AG04449 (cell line): Measurements from ENCODE around the gene DSCAM.

Experiments
- CTCF ChIA-PET: fragments of 350-600 bp; formaldehyde crosslinking; extraction: SDS; loops from one replicate; lab custom pipeline; 2021; ENCODE audit warnings: antibody characterized with exemption; lab: Yijun Ruan, JAX
- POLR2A ChIA-PET: fragments of 400-600, 350-600 bp; formaldehyde crosslinking; extraction: SDS; loops from one replicate; lab custom pipeline; 2020; ENCODE audit warnings: antibody characterized with exemption, inconsistent platforms; lab: Yijun Ruan, JAX
- DNase-seq: peaks from one replicate; pipeline ENCODE4 v3.0.0-alpha.2; 2010; ENCODE audit warnings: low read depth, low spot score
- H3K4me3 ChIP-seq: 2 replicates; pipeline ENCODE4 v1.5.1; 2011; ENCODE audit warnings: low read depth, mild to moderate bottlenecking, control low read depth, low read length
- TF ChIP-seq, protein P1 (sequence below): IDR thresholded peaks from one replicate; pipeline ENCODE4 v1.5.1; 2011; ENCODE audit warnings: mild to moderate bottlenecking, moderate library complexity, low read length, control low read depth, inconsistent platforms; ENCODE audit not compliant: insufficient read depth; ENCODE audit errors: missing control alignments

DSCAM gene

DNA sequence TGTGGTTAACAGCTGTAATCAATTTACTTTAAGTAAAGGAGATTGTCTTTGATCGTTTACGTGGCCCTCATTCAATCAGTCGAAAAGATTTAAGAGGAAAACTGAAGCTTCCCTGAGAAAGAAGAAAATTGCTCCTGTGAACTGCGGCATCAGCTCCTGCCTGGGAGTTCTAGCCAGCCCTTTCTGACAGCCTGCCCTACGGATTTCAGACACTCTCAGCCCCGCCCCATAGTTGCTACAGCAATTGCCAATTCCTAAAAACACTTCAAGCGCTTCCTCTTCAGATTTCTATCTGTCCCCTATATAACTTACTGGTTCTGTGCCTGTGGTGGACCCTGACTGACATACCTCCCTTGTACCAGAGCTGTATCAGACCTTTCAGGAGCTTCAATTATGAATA lies 277.6 kb downstream of the DSCAM start:
- DNase-seq: no peak
- TF ChIP-seq, protein P1, sequence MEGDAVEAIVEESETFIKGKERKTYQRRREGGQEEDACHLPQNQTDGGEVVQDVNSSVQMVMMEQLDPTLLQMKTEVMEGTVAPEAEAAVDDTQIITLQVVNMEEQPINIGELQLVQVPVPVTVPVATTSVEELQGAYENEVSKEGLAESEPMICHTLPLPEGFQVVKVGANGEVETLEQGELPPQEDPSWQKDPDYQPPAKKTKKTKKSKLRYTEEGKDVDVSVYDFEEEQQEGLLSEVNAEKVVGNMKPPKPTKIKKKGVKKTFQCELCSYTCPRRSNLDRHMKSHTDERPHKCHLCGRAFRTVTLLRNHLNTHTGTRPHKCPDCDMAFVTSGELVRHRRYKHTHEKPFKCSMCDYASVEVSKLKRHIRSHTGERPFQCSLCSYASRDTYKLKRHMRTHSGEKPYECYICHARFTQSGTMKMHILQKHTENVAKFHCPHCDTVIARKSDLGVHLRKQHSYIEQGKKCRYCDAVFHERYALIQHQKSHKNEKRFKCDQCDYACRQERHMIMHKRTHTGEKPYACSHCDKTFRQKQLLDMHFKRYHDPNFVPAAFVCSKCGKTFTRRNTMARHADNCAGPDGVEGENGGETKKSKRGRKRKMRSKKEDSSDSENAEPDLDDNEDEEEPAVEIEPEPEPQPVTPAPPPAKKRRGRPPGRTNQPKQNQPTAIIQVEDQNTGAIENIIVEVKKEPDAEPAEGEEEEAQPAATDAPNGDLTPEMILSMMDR: no peak
- no peak overlapping the region for H3K4me3 ChIP-seq
- ChIA-PET CTCF (no interaction called here), POLR2A (no interaction called here)

DNA sequence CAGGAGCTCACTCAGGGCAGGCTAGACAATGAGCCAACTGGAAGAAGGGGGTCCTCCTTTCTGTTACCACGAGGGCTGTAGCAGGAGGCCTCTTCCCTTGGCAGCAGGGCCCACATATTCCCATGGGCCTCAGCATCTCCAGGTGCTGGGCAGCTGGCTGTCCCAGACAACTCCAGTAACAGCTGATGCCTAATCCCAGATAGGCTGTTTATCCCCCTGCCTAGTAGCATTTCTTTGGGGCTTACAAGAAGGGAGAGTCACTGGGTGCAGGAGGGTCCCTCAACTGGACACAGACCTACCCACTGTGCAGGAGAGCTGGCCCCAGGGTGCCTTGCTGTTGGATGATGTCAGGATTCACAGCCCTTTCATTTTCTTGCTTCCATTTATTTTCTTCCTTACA lies 278.2 kb downstream of the DSCAM start:
- TF ChIP-seq, protein P1: no peak
- no peak for DNase-seq

DNA sequence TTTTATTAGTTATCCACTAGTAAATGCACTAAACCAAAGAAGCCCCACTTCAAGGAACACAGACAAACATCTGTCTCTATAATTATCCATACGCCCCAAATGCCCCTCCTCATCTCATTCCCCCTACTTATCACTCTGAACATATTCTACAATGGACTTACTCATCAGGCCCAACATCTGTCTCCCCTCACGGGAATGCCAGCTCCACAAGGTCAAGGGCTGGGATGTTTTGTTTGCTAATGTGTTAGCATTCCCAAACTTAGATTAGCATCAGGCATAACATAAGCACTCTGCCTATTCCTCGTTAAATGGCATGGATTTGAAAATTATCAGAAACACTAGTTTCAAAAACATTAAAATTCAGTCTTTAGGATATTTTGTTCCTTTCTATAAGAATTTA lies 279.5 kb downstream of the DSCAM start:
- no peak overlapping the region for H3K4me3 ChIP-seq
- POLR2A ChIA-PET: no interaction called here
- DNase-seq: no peak
- CTCF ChIA-PET: no interaction called here
- TF ChIP-seq, protein P1: no peak

More for the DNA sequence above, 278.2 kb downstream of the DSCAM start:
- POLR2A ChIA-PET: no interaction called here
- CTCF ChIA-PET: no interaction called here
- no peak overlapping the region for H3K4me3 ChIP-seq

DNA sequence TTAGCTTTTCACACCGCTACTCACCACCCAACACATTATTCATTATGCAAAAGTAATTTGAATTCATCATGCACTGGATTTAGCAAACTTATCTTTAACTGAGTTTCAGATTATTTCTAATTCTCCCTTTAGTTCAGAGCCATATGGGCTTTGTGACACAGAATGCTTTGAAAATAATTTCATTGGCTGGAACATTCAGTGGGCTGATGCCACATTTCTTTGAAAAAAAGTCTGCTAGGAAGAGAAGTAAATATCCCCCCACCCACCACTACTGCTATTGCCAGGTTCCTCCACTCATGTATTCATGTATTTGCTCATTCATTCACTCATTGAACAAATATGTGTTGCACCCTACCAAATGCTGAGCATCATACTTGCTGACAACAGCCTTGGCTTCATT lies 280.5 kb downstream of the DSCAM start:
- TF ChIP-seq, protein P1: no peak
- H3K4me3 ChIP-seq: no peak overlapping the region
- ChIA-PET CTCF (no interaction called here), POLR2A (no interaction called here)
- no peak for DNase-seq

DNA sequence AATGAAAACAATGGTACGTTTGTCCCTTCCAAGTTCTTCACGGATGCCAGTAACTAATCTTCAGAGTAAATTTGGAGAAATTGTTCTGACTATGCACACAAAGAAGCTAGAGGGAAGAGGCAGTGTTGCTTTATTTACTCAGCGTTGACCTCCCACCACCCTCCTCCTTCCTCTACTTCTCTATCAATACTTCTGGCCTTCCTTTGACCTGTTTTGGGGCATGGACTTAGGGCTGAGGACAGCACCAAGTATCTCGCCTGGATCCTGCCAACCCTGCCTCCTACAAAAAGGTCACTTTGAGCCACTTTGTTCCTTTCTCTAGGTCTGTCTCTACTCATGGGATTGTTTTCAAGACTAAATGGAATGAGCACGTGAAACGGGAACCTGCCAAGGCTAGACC lies 282.6 kb downstream of the DSCAM start:
- H3K4me3 ChIP-seq: no peak overlapping the region
- CTCF ChIA-PET: no interaction called here
- TF ChIP-seq, protein P1: no peak
- no peak for DNase-seq
- POLR2A ChIA-PET: no interaction called here

DNA sequence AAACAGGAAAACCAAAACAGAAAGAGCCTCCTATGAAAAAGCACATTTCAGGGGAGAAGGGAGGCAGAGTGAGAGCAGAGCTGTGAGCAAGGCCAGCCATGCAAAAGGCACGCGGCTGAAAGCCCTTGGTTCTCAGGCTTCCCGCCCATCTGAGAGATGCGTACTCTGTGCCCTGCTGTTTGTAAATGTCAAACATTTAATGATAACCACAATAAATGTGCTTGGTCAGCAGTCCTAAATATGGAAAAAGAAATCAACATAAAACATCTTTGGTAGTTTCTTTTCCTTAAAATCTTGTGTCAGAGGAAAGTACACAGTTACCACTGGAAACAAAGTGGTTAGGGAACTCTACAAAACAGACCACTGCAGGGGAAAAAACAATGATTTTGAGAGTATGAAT lies 283.1 kb downstream of the DSCAM start:
- TF ChIP-seq, protein P1: no peak
- ChIA-PET POLR2A (no interaction called here), CTCF (no interaction called here)
- no peak for DNase-seq
- no peak overlapping the region for H3K4me3 ChIP-seq
